HEK293 (cell line): ENCODE results near the gene CPD.
"Not testable (repeated sequence)": the region's sequence is repeated elsewhere in the genome, so short reads cannot be mapped to it uniquely, and the experiment has no call there.

Experiments
- CTCF ChIA-PET: fragments of 350-600 bp; formaldehyde crosslinking; extraction: SDS; loops from one replicate; lab custom pipeline; 2021; ENCODE audit warnings: antibody characterized with exemption; lab: Yijun Ruan, JAX
- POLR2A ChIA-PET: fragments of 300-600 bp; formaldehyde crosslinking; extraction: SDS; loops from one replicate; lab custom pipeline; 2020; ENCODE audit warnings: antibody characterized with exemption, inconsistent platforms; lab: Yijun Ruan, JAX
- H3K27ac ChIP-seq: fragments of 200-500 bp; sonication (Bioruptor generic); 2 replicates; pipeline ENCODE4 v1.5.1; 2014; ENCODE audit warnings: low read depth, low read length, control low read depth, inconsistent platforms; ENCODE audit errors: extremely low read depth
- H3K36me3 ChIP-seq, 2 experiments: fragments of 200-500 bp in 1 of 2; sonication (Bioruptor generic) in 1 of 2; 1 replicate in 1 of 2; 2 replicates in 1 of 2; pipeline ENCODE4 v1.5.1; 2014 to 2017; ENCODE audit warnings: inconsistent platforms in 2 of 2, low read length in 2 of 2; ENCODE audit not compliant: control insufficient read depth in 2 of 2, insufficient read depth in 1 of 2
- H3K4me1 ChIP-seq: fragments of 200-500 bp; sonication (Bioruptor generic); 2 replicates; pipeline ENCODE4 v1.5.1; 2014; ENCODE audit warnings: mild to moderate bottlenecking, low read length, inconsistent platforms; ENCODE audit not compliant: control insufficient read depth, insufficient read depth
- H3K4me3 ChIP-seq: 2 replicates; pipeline ENCODE4 v1.5.1; 2011; ENCODE audit warnings: low read depth, mild to moderate bottlenecking, control low read depth, low read length, moderate library complexity
- H3K9me3 ChIP-seq: fragments of 200-500 bp; sonication (Bioruptor generic); 2 replicates; pipeline ENCODE4 v1.5.1; 2014; ENCODE audit warnings: low read depth, low read length, inconsistent platforms; ENCODE audit not compliant: control insufficient read depth, insufficient read depth
- PRDM1 ChIP-seq: fragments of 450-650 bp; formaldehyde crosslinking; IDR thresholded peaks from 2 replicates; pipeline ENCODE4; 2016; ENCODE audit warnings: missing biosample characterization, missing genetic modification characterization
- ZBTB48 ChIP-seq: fragments of 450-650 bp; formaldehyde crosslinking; IDR thresholded peaks from 2 replicates; pipeline ENCODE4 v1.5.1; 2016; ENCODE audit warnings: missing biosample characterization, missing genetic modification characterization
- ZEB2 ChIP-seq: fragments of 450-650 bp; formaldehyde crosslinking; IDR thresholded peaks from 2 replicates; pipeline ENCODE4 v1.5.1; 2016; ENCODE audit warnings: missing biosample characterization, missing genetic modification characterization
- ZNF132 ChIP-seq: fragments of 450-650 bp; formaldehyde crosslinking; IDR thresholded peaks from 2 replicates; pipeline ENCODE4 v1.5.1; 2017; ENCODE audit warnings: missing biosample characterization, missing genetic modification characterization, borderline replicate concordance
- ZNF184 ChIP-seq: fragments of 450-650 bp; IDR thresholded peaks from 2 replicates; pipeline ENCODE4 v1.5.1; 2018; ENCODE audit warnings: missing biosample characterization, mild to moderate bottlenecking, missing genetic modification characterization
- ZNF202 ChIP-seq: fragments of 450-650 bp; formaldehyde crosslinking; IDR thresholded peaks from 2 replicates; pipeline ENCODE4 v1.5.1; 2016; ENCODE audit warnings: missing biosample characterization, missing genetic modification characterization, borderline replicate concordance
- ZNF266 ChIP-seq: fragments of 450-650 bp; formaldehyde crosslinking; IDR thresholded peaks from 2 replicates; pipeline ENCODE4 v1.5.1; 2016; ENCODE audit warnings: missing biosample characterization, missing genetic modification characterization, low read depth
- ZNF37A ChIP-seq: fragments of 450-650 bp; IDR thresholded peaks from 2 replicates; pipeline ENCODE4 v1.5.1; 2018; ENCODE audit warnings: missing biosample characterization, missing genetic modification characterization
- ZNF391 ChIP-seq: fragments of 450-650 bp; formaldehyde crosslinking; IDR thresholded peaks from 2 replicates; pipeline ENCODE4 v1.5.1; 2016; ENCODE audit warnings: low read depth, missing biosample characterization, missing genetic modification characterization, borderline replicate concordance
- ZNF398 ChIP-seq: fragments of 450-650 bp; formaldehyde crosslinking; IDR thresholded peaks from 2 replicates; pipeline ENCODE4 v1.5.1; 2017; ENCODE audit warnings: missing biosample characterization, missing genetic modification characterization
- ZNF449 ChIP-seq: fragments of 450-650 bp; formaldehyde crosslinking; IDR thresholded peaks from 2 replicates; pipeline ENCODE4 v1.5.1; 2017; ENCODE audit warnings: missing biosample characterization, mild to moderate bottlenecking, missing genetic modification characterization, moderate library complexity
- ZNF501 ChIP-seq: fragments of 450-650 bp; formaldehyde crosslinking; IDR thresholded peaks from 2 replicates; pipeline ENCODE4 v1.5.1; 2016; ENCODE audit warnings: missing biosample characterization, missing genetic modification characterization
- ZNF518A ChIP-seq: fragments of 450-650 bp; formaldehyde crosslinking; conservative IDR thresholded peaks from 2 replicates; pipeline ENCODE4 v1.5.1; 2016; ENCODE audit warnings: low read depth, missing biosample characterization, missing genetic modification characterization
- ZNF571 ChIP-seq: fragments of 450-650 bp; formaldehyde crosslinking; IDR thresholded peaks from 2 replicates; pipeline ENCODE4 v1.5.0; 2017; ENCODE audit warnings: missing biosample characterization, missing genetic modification characterization
- ZNF664 ChIP-seq: fragments of 450-650 bp; formaldehyde crosslinking; IDR thresholded peaks from 2 replicates; pipeline ENCODE4 v1.5.1; 2016; ENCODE audit warnings: missing biosample characterization, missing genetic modification characterization
- ZNF776 ChIP-seq: fragments of 450-650 bp; formaldehyde crosslinking; IDR thresholded peaks from 2 replicates; pipeline ENCODE4 v1.5.0; 2017; ENCODE audit warnings: missing biosample characterization, missing genetic modification characterization, borderline replicate concordance

Gene CPD

GRCh38 chr17:30418070-30418469, 39.3 kb downstream of the CPD start:
- CTCF ChIA-PET: interaction anchor here (0.7 to 0.8 kb wide), 3 partner anchors 9 to 753 kb away, joined by 3 to 4 read pairs (median 4); no protein-coding TSS in a partner anchor
- POLR2A ChIA-PET: not testable (repeated sequence)

GRCh38 chr17:30421592-30421991, 42.9 kb downstream of the CPD start:
- peaks cover 41 to 50% of the 10 kb centered on the region in 2 experiments for H3K36me3 ChIP-seq
- H3K4me3 ChIP-seq: no peak overlapping the region
- no peaks in the 10 kb centered on the region for H3K4me1 ChIP-seq
- ChIA-PET CTCF (no interaction called here), POLR2A (no interaction called here)
- H3K27ac ChIP-seq: no peak overlapping the region
- no peaks in the 10 kb centered on the region for H3K9me3 ChIP-seq
- no peak for TF ChIP-seq ZNF37A
- TF ChIP-seq ZNF776: no peak
- no peak for TF ChIP-seq ZNF202
- no peak for TF ChIP-seq ZEB2
- TF ChIP-seq ZNF398 (tag by site-specific recombination): no peak

More at GRCh38 chr17:30418070-30418469, 39.3 kb downstream of the CPD start:
- H3K4me3 ChIP-seq, H3K4me1 ChIP-seq, H3K27ac ChIP-seq, H3K9me3 ChIP-seq: not testable (repeated sequence)
- peak; percentile 88; the same call in 1 of the 2 replicates for TF ChIP-seq ZNF664
- peaks cover 25 to 26% of the 10 kb centered on the region in 2 experiments for H3K36me3 ChIP-seq

- Histone ChIP-seq H3K36me3 (peaks cover 41 to 53% of the 10 kb centered on the region in 2 experiments), H3K9me3 (no peaks in the 10 kb centered on the region), H3K4me3 (no peak overlapping the region), H3K27ac (no peak overlapping the region), H3K4me1 (no peaks in the 10 kb centered on the region)
- ChIA-PET POLR2A (no interaction called here), CTCF (no interaction called here)
- TF ChIP-seq ZNF391: no peak
- no peak for TF ChIP-seq ZNF518A
- no peak for TF ChIP-seq ZNF132 (tag by site-specific recombination)
- TF ChIP-seq ZNF571 (tag by site-specific recombination): no peak
- no peak for TF ChIP-seq ZNF266
- no peak for TF ChIP-seq PRDM1 (tag by site-specific recombination)
- TF ChIP-seq ZNF501 (tag by site-specific recombination): no peak
- no peak for TF ChIP-seq ZNF184 (tag by site-specific recombination)
- TF ChIP-seq ZNF449 (tag by site-specific recombination): no peak
- TF ChIP-seq ZBTB48 (tag by site-specific recombination): no peak
Observed at GRCh38 chr17:30422171-30422570, 43.4 kb downstream of the CPD start.
